HG02623 (cell line): ENCODE measurements around the gene PAGR1.
A peak's percentile ranks its signal among the peaks of the same experiment; 100 is the strongest.
"Not testable (repeated sequence)": the region's sequence is repeated elsewhere in the genome, so short reads cannot be mapped to it uniquely, and the experiment has no call there.

ENCODE experiments used
- ATAC-seq: cut with Tn5 transposase; IDR thresholded peaks from one replicate; pipeline ENCODE4 v1.9.1; 2021; ENCODE audit warnings: moderate library complexity; ENCODE audit not compliant: unreplicated experiment

The PAGR1 gene

GRCh38 chr16:29862383-29862883, 46.5 kb downstream of the PAGR1 start:
- ATAC-seq: peak; percentile 4

DNA sequence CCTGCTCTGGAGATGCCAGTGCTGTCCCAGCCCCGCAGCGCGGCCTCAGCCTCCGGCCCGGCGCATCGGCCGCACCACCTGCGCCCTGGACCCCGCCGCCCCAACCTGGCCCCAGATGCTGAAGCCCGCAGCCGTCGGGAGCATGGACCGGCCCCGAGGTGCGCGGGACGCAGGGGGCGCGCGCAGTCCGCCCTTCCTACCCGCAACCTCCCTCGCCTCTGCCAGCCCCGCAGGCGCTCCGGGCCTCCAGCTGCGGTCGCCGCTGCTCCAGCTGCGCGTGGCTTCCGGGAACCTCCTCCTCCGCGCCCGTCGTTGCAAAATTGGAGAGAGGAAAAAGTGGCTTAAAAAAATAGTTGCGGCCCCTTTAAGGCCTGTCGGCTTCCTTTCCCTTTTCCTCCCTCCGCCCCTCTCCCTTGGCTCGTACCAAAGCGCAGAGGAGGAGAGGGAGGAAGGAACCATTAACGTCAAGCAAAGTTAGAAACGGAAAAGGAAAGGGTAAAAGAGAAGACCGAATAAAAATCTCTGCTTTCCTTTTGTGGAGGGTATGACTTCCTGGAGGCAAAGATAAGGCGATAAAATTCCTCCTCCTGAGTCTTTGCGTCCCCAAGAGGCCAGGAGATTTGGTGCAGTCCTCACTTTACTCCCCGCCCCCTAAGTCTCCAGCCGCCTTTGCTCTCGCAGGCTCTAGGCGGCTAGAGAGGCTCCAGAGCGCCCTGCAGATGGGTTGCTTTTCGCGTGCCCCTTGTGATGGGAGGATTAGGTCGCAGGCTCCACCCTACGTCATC, 47.1 kb downstream of the PAGR1 start, which contains the start of gene CDIPT:
TSS of gene CDIPT (minus strand) at position 343 of the 785 bp plus-strand sequence. CDS start 369 bp downstream, outside the sequence.
- peak; percentile 97 for ATAC-seq

- no peak for ATAC-seq
These were observed 47.7 kb downstream of the PAGR1 start for GRCh38 chr16:29863669-29863984.

- no peak for ATAC-seq
These were observed 48.3 kb downstream of the PAGR1 start for GRCh38 chr16:29864205-29864604.

DNA sequence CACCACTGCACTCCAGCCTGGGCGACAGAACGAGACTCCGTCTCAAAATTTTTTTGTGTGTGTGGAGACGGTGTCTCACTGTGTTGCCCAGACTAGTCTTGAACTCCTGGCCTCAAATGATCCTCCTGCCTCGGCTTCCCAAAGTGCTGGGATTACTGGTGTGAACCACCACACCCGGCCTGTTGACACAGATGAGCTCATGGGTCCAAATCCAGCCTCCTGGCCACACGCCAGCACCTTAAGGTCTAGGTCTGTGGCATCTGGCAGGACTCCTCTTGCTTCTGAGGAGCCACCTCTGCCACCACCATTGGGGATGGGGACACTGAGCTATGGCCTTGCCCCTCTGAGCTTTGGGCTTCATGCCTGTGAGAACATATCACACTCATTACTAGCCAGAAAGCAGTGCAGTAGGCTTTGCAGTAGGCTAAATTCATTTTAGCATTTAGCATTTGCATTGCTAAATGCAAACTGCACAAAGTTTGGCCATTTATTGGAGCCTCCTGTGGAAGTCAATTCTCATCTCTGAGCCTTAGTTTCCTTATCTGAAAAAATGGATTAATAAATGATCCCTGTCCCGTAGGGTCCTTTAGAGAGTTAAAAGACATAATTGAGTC, 52.6 kb downstream of the PAGR1 start:
- ATAC-seq: no peak

- not testable (repeated sequence) for ATAC-seq
These were observed 53.1 kb downstream of the PAGR1 start for GRCh38 chr16:29869067-29869466.
